HepG2 (cell line): ENCODE results near the gene WDR54. TPM values are rescaled to one million over a fixed set of nuclear protein-coding genes. Genes with fewer than 3 reads are reported as not detected.

Experiments used
- AGO1 ChIP-seq: fragments of 200-400 bp; formaldehyde crosslinking; IDR thresholded peaks from 2 replicates; pipeline ENCODE4 v1.6.1; 2017; ENCODE audit warnings: mild to moderate bottlenecking, low read depth, low read length, moderate library complexity; ENCODE audit not compliant: poor library complexity, severe bottlenecking
- ARNT ChIP-seq: fragments of 450-650 bp; IDR thresholded peaks from 2 replicates; pipeline ENCODE4 v1.6.1; 2017
- ARNTL ChIP-seq: sonication (generic); formaldehyde crosslinking; IDR thresholded peaks from 2 replicates; pipeline ENCODE4 v1.4.0; 2020; ENCODE audit warnings: mild to moderate bottlenecking, missing genetic modification reagents
- BCLAF1 ChIP-seq: fragments of 450-650 bp; IDR thresholded peaks from 2 replicates; pipeline ENCODE4 v1.6.1; 2017; ENCODE audit warnings: mild to moderate bottlenecking
- CREB1 ChIP-seq, 2 experiments: fragments of 450-650 bp in 1 of 2; IDR thresholded peaks; 2 replicates each; pipeline ENCODE4 v1.6.1; 2016 to 2017; ENCODE audit warnings: control low read depth in 1 of 2, mild to moderate bottlenecking in 1 of 2, missing compliant biosample characterization in 1 of 2, missing genetic modification characterization in 1 of 2
- FOXK2 ChIP-seq: fragments of 450-650 bp; IDR thresholded peaks from 2 replicates; pipeline ENCODE4 v1.6.1; 2016
- GLMP ChIP-seq: sonication (generic); formaldehyde crosslinking; IDR thresholded peaks from 2 replicates; pipeline ENCODE4 v1.9.0; 2021; ENCODE audit warnings: missing genetic modification reagents, mild to moderate bottlenecking, borderline replicate concordance
- HOXA3 ChIP-seq: sonication (generic); formaldehyde crosslinking; IDR thresholded peaks from 2 replicates; pipeline ENCODE4 v1.5.0; 2020; ENCODE audit warnings: missing genetic modification reagents
- HOXA5 ChIP-seq: sonication (generic); formaldehyde crosslinking; IDR thresholded peaks from 2 replicates; pipeline ENCODE4 v1.4.0; 2020; ENCODE audit warnings: missing genetic modification reagents
- MIXL1 ChIP-seq: IDR thresholded peaks from 2 replicates; pipeline ENCODE4 v1.6.1; 2016
- SMC3 ChIP-seq: IDR thresholded peaks from 2 replicates; pipeline ENCODE4 v1.6.1; 2011; ENCODE audit warnings: low read length, improper control_type of control experiment
- SNAPC2 ChIP-seq: sonication (generic); formaldehyde crosslinking; IDR thresholded peaks from 2 replicates; pipeline ENCODE4 v1.8.1; 2022; ENCODE audit warnings: mild to moderate bottlenecking, missing genetic modification reagents
- TBP ChIP-seq: sonication (generic); formaldehyde crosslinking; IDR thresholded peaks from 2 replicates; pipeline ENCODE4 v1.5.0; 2020; ENCODE audit warnings: missing genetic modification reagents
- TSC22D2 ChIP-seq: sonication (generic); formaldehyde crosslinking; IDR thresholded peaks from 2 replicates; pipeline ENCODE4 v1.5.1; 2020; ENCODE audit warnings: missing genetic modification reagents, mild to moderate bottlenecking, borderline replicate concordance
- ZBTB43 ChIP-seq: sonication (generic); formaldehyde crosslinking; conservative IDR thresholded peaks from 2 replicates; pipeline ENCODE4 v1.4.0; 2020; ENCODE audit warnings: missing genetic modification reagents
- ZNF225 ChIP-seq: sonication (generic); formaldehyde crosslinking; IDR thresholded peaks from 2 replicates; pipeline ENCODE4 v1.4.0; 2020; ENCODE audit warnings: mild to moderate bottlenecking, missing genetic modification reagents
- ZNF430 ChIP-seq: sonication (generic); formaldehyde crosslinking; IDR thresholded peaks from 2 replicates; pipeline ENCODE4 v1.9.0; 2021; ENCODE audit warnings: mild to moderate bottlenecking, missing genetic modification reagents
- ZNF576 ChIP-seq: sonication (generic); formaldehyde crosslinking; IDR thresholded peaks from 2 replicates; pipeline ENCODE4 v1.4.0; 2020; ENCODE audit warnings: mild to moderate bottlenecking, missing genetic modification reagents
- ZNF790 ChIP-seq: sonication (generic); formaldehyde crosslinking; IDR thresholded peaks from 2 replicates; pipeline ENCODE4 v1.8.0; 2022; ENCODE audit warnings: missing genetic modification reagents, mild to moderate bottlenecking, borderline replicate concordance
- ZSCAN31 ChIP-seq: sonication (generic); formaldehyde crosslinking; IDR thresholded peaks from 2 replicates; pipeline ENCODE4 v1.5.0; 2020; ENCODE audit warnings: low read depth, mild to moderate bottlenecking, missing genetic modification reagents
- ZUFSP ChIP-seq: sonication (generic); formaldehyde crosslinking; IDR thresholded peaks from 2 replicates; pipeline ENCODE4 v1.9.0; 2021; ENCODE audit warnings: missing genetic modification reagents, mild to moderate bottlenecking, borderline replicate concordance
- polyA plus RNA-seq, 8 experiments: library from polyadenylated mRNA; depleted of rRNA in 3 of 8; stranded (reverse) in 7 of 8; unstranded in 1 of 8; fragments of >200 nt; fragmentation: Illumina TruSeq in 4 of 8; extraction: Trizol in 4 of 8; gene quantifications; 2 replicates each; pipeline versions ENCODE4 v1.2.1 to v1.2.3, GENCODE V29; 2011 to 2016; ENCODE audit warnings: low read depth in 4 of 8, missing spikeins in 1 of 8, mixed read lengths in 1 of 8; ENCODE audit not compliant: insufficient read depth in 1 of 8
- total RNA-seq, 5 experiments: library from RNA; depleted of rRNA; stranded (reverse); fragments of >200 nt; fragmentation: Illumina TruSeq; extraction: Trizol; gene quantifications; 2 replicates each; pipeline ENCODE4 v1.2.3, GENCODE V29; 2016; ENCODE audit warnings: low read depth in 1 of 5

Gene WDR54
- total and polyA plus RNA-seq, 2 of the 13 experiments (the other 11 are each of a cell fraction or from before 2014, with no cell fraction given): 2.0 to 17.3 TPM

- TF ChIP-seq BCLAF1 (no peak), HOXA3 (CRISPR knock-in tag) (peak; percentile 98), ZNF790 (CRISPR knock-in tag) (peak; percentile 63; the same call in 1 of the 2 replicates), ZNF430 (CRISPR knock-in tag) (peak; percentile 74; the same call in 1 of the 2 replicates), MIXL1 (CRISPR knock-in tag) (peak; percentile 68), SNAPC2 (peak; percentile 84), SMC3 (no peak), ZSCAN31 (CRISPR knock-in tag) (peak; percentile 99), AGO1 (peak; percentile 99), ZUFSP (CRISPR knock-in tag) (no peak), FOXK2 (no peak), HOXA5 (peak; percentile 96), ZNF576 (no peak; the same call in 1 of the 2 replicates), ZBTB43 (CRISPR knock-in tag) (peak; percentile 73; the same call in 1 of the 2 replicates), ARNT (no peak), GLMP (CRISPR knock-in tag) (no peak; the same call in 1 of the 2 replicates), ARNTL (CRISPR knock-in tag) (peak; percentile 47; the same call in 1 of the 2 replicates), TBP (0 out of 2 replicates have a peak, but pooled peaks have one; percentile 14), CREB1 (IDR thresholded peaks at IDR 0.05) (peak; percentile 80), CREB1 (CRISPR knock-in tag; IDR thresholded peaks at IDR 0.05) (peak; percentile 95), ZNF225 (CRISPR knock-in tag) (peak; percentile 96), TSC22D2 (peak; percentile 94; the same call in 1 of the 2 replicates)
Measured at GRCh38 chr2:74472086-74472944, 50.8 kb downstream of the WDR54 start, which contains the start of gene MRPL53 (continued).
